GM19468 (cell line): ENCODE results near the gene SSMEM1.
"Not testable (repeated sequence)": the region's sequence is repeated elsewhere in the genome, so short reads cannot be mapped to it uniquely, and the experiment has no call there.

Experiments
- ATAC-seq: cut with Tn5 transposase; IDR thresholded peaks from one replicate; pipeline ENCODE4 v1.9.1; 2021; ENCODE audit warnings: mild to moderate bottlenecking, moderate library complexity, moderate number of reproducible peaks; ENCODE audit not compliant: unreplicated experiment; ENCODE audit errors: extremely low read depth

Gene SSMEM1, protein sequence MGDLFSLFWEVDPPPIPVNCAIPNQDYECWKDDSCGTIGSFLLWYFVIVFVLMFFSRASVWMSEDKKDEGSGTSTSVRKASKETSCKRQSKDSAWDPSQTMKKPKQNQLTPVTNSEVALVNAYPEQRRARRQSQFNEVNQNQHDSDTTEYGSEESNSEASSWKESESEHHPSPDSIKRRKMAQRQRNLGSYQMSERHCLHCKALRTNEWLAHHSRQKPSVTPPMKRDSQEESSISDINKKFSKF

DNA sequence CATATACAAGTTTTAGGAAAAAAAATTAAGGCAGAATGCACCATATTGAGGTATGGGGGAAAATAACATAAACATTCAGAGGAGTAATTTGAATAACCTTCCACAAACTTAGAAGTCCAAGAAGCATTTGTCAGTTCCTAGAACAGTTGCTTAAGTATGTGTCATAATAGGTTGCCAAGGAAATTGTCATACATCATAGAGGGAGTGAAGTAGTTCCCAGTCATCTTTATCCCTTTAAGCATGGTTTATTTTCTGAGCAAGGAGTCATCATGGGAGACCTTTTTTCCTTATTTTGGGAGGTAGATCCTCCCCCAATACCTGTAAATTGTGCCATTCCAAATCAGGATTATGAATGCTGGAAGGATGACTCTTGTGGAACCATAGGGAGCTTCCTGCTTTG, at the start of gene SSMEM1:
TSS of gene SSMEM1 (plus strand) at position 219 of the 400 bp plus-strand sequence. CDS start at position 270, 51 bp downstream.
- no peak for ATAC-seq

DNA sequence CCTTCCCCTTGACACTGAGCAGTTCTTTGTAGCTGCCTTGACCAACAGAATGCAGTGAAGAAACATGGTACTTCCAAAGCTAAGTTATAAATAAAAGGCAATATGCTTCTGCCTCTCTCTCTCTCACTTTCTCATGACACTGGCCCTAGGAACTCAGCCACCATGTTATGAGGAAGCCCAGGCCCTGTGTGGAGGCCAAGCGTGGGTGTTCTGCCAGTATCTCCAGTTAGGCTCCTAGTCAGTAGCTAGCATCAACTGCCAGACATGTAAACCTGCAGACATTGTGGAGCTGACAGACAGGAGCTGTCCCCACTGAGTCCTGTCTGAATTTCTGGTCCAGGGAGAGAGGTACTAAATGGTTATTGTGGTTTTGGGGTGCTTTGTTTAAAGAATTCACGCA, 47.6 kb upstream of the SSMEM1 start:
- no peak for ATAC-seq

DNA sequence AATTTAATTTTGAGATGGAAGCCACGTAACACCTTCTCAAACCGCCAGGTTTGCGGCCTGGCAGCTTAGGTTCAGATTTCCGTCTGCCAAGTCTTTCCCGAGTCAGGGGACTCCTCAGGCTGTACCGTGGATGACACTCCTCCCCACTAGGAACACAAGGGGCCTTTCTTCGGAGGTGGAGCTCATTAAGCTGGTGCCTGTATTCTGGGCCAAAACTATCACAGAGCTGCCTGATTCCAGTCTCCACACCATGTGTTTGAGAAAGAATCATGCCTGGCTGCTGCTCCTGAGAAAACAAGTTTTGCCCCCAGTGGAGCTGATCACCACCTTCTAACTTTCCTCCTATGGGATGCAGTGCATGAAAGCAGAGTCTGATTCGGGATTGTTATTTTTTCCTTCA, 47.2 kb upstream of the SSMEM1 start:
- no peak for ATAC-seq

DNA sequence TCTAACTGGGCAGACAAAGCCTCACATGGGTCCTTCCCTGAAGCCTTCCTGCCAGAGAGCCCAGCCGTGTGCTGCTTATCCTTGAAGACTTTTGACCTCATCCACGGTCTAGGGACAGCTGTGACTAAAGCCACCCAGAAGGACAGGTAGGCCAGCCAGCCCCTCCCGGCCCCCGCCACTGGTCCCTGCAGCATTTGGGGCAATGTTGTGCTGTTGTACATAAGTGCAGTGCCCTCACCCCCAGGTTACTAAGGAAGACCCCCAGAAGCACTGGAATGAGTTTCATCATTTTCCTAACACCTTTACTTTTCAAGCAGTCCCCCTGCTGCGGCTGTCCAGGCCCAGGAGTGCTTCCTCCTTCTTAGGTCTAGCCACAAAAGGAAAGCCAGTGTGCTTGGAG, 45.5 kb upstream of the SSMEM1 start:
- ATAC-seq = no peak

DNA sequence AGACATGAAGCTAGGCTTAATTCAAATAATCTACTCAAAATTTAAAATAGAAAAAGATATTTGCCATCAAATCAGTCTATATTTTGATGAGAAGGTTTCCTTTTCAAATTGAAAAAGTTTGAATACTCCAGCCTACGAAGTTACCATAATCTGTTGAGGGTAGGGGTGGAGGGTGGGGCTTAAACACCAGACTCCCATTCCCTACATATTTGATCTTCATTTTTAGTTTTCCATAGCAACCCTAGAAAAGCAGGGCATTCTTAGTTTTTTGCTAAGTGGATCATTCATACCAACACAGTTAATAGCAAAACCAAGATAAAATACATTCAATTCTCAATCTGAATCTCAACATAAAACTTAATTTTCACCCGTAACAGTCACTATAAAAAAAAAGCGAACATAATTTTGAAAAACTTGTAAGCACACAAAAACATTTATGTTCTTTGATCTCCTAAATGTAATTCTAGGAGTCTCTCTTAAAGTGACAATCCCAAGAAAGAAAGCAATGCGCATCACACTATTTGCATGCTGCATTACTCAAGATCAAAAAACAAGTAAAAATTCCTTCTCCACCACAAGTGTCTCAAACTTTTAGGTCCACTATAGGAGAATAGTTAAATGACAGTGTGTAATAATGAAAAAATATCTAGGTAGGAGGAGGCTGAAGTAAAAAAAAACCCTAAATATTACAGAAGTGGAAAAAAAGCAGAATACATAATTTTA, 33.3 kb upstream of the SSMEM1 start:
- no peak for ATAC-seq

DNA sequence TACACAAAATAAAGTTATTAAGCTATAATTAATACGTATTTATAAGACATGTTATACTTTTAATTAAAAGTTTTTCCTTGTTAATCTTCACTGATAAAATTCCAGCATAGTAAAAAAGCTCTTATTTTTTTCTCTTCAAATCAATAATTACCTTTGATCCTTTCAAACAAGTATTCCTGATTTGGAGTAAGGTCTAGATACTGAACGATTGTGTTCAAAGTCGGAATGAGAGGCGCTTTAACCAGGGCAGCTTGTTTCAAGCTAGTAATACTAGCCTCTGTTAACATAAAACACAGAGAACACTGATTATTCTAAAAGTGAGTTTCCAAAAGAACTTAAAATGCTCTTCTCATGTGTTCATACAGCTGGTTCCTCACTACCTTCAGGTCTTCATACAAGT, 29.4 kb upstream of the SSMEM1 start:
- ATAC-seq = no peak

DNA sequence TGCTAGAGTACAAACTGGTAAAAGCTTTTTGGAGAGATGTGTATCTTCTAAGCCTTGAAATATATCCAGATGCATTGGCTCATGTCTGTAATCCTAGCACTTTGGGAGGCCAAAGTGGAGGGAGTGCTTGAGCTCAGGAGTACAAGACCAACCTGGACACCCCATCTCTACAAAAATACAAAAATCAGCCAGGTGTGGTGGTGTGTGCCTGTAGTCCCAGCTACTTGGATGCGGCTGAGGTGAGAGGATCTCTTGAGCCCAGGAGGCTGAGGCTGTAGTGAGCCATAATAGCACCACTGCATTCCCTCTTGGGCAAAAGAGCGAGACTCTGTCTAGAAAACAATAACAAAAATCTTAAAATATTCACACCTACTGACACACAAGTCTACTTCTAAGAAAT, 28.0 kb upstream of the SSMEM1 start:
- ATAC-seq = no peak

DNA sequence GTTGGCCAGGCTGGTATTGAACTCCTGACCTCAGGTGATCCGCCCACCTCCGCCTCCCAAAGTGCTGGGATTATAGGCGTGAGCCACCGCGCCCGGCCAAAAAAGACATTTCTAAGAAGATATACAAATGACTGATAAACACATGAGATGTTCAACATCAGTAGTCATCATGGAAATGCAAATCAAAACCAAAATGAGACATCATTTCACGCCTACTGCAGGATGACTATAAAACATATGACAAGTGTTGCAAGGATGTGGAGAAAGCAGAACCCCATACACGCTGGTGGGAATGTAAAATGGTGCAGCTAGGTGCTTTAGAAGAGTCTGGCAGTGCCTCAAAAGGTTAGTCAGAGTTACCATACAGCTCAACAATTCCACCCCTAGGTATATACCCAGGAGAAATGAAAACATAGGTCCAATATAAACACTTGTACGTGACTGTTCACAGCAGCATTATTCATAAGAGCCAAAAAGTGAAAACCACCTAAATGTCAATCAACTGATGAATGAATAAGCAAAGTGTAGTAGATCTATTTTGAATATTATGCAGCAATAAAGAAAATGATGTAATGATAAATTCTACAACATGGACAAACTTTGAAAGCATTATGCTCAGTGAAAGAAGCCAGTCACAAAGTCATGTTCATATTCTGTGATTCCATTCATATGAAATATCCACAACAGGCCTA, 26.9 kb upstream of the SSMEM1 start:
- no peak for ATAC-seq

DNA sequence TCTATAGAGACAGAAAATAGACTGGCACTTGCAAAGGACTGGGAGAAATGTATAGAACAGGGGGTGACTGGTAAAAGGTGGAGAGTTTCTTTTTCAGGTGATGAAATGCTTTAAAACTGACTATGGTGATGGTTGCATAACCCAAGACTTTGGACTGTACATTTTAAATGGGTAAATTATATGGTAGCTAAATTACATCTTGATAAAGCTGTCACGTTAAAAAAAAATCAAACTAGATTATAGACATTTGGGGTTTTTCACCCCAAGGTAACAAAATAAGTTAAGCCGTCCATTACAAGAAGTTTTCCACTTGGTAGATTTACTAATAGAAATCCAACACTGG, 26.4 kb upstream of the SSMEM1 start:
- ATAC-seq = no peak

DNA sequence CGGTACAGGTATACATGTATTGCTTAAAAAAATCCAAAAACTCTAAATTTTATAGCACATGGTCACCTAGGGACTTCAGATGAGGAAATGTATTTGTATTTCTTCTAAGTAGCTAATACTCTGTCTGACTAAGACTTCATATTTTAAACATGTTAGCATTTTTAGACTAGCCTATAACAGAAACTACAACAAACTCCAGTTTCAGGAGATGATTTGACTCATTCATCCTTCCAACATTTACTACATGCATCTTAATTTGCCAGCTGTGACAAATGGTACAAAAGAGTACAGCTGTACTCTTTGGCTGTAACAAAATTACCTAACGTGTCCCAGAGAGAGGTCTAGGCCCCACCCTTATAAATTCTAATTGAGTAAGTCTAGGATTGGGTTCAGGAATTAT, 24.7 kb upstream of the SSMEM1 start:
- ATAC-seq = peak; percentile 67

DNA sequence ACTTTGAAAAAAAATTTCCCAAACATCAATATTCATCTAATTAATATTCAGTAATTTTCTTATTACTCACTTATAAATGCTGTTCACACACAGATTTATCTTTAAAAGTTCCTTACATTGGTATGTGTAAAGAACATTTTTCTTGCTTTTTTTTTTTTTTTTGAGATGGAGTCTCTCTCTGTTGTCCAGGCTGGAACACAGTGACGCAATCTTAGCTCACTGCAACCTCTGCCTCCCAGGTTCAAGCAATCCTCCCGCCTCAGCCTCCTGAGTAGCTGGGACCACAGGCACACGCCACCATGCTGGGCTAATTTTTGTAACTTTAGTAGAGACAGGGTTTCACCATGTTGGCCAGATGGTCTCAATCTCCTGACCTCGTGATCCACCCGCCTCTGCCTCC, 23.3 kb upstream of the SSMEM1 start:
- ATAC-seq = not testable (repeated sequence)

DNA sequence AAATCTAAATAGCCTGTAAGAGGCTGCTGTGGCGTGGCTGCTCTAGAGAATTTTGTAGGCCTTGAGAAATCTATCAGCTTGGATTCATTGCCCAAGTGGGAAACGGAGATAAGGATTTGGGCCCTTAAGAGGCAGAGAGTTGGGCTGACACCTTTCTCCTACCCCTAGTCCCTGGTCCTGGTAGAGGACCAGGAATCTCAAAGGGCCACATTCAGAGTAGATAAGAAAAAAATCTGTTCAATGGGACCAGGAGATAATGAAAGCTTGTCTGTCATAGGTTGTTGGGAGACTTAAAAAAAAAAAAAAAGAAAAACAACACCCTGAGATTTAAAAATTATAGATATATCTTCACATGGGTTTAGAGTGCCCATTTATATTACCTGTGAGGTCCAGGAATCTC, 20.3 kb upstream of the SSMEM1 start:
- ATAC-seq = no peak

DNA sequence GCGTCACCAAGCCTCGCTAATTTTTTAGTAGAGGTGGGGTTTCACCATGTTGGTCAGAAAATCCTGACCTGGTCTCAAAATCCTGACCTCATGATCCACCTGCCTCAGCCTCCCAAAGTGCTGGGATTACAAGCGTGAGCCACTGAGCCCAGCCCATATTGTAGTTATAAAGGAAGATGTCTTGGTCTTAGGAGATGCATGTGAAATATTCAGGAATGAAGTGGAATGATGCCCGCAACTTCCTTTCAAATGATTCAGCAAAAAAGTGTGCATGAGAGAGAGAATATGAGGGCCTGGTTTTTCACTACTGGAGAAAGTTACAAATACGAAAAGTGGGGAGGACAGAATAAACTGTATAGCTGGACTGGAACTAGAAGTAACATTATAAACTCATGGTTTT, 18.3 kb upstream of the SSMEM1 start:
- ATAC-seq = no peak

DNA sequence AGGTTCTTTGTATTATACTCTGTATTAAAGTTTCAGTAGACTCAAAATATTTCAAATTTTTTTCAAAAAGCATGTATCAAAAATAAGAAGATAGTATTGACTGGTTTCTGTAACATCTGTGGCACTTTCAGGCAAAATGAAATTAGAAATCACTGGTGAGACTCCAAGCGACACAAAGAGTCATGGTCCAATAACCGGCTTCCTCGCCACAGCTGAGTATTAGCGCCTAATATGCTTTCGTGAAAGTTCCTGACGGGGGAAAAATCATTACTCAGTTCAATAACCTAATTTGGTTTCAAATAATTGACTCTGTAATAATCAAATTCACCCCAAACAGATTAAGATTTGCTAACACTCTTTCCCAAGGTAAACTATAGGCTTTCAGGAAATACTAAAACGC, 15.9 kb upstream of the SSMEM1 start:
- no peak for ATAC-seq

DNA sequence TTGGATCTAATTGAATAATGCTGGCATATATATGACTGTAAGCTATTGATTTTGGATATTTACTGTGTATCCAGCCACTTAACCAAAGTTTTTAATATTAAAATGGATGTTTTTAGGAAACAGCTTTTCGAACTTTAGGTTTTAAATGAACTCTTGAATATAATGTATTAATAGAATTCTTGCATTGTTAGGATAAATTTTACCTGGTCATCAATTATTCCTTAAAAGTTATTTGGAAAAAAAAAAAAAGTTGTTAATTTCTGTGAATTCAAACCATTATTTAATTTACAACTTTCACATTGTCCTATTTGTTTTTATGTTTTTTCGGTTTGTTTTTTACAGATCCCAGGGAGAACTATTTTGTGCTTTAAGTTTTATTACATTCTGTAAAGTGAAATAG, 12.3 kb upstream of the SSMEM1 start:
- ATAC-seq = no peak

DNA sequence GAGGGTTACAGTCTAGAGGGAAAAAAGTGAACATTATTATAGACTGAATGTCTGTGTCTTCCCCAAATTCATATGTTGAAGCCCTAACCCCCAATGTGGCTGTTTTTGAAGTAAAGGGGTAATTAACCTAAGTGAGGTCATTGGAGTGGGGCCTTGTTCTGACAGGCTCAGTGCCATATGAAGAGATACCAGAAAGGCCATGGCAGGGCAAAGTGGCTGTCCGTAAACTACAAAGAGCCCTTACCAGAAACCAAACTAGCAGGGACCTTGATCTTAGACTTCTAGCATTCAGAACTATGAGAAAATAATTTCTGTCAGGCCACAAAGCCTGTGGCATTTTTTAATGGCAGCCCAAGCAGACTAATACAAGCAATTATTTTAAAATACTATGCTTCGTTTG, 11.2 kb upstream of the SSMEM1 start:
- no peak for ATAC-seq

DNA sequence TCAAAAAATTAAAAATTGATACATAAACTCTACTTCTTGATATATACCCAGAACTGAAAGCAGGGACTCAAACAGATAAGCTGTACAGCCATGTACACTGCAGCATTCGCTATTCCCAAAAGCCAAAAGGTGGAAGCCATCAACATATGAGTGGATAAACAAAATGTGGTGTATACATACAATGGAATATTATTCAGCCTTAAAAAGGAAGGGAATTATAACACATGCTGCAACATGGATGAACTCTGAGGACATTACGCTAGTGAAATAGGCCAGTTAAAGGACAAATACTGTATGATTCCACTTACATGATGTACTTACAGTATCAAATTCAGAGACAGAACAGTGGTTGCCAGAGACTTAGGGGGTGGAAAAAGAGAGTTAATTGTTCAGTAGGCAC, 10.6 kb upstream of the SSMEM1 start:
- ATAC-seq = no peak

DNA sequence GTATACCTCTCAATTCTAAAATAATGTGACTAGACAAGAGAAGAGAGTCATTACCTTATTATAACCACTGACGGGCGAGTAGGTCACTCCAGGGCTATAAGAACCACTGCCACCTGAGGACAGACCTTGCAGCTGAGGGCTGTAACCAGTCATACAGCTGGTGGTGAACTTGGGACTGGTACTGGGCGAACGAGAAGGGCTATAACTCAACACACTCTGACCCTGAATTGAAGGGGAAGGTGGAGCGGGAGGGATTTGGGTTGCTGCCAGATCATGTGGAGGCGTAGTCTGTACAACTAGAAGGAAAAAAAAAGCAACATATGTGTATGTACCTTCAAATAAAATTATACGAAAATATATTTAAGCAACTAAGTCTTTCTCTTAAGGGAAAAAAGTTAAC, 5.9 kb upstream of the SSMEM1 start:
- no peak for ATAC-seq

DNA sequence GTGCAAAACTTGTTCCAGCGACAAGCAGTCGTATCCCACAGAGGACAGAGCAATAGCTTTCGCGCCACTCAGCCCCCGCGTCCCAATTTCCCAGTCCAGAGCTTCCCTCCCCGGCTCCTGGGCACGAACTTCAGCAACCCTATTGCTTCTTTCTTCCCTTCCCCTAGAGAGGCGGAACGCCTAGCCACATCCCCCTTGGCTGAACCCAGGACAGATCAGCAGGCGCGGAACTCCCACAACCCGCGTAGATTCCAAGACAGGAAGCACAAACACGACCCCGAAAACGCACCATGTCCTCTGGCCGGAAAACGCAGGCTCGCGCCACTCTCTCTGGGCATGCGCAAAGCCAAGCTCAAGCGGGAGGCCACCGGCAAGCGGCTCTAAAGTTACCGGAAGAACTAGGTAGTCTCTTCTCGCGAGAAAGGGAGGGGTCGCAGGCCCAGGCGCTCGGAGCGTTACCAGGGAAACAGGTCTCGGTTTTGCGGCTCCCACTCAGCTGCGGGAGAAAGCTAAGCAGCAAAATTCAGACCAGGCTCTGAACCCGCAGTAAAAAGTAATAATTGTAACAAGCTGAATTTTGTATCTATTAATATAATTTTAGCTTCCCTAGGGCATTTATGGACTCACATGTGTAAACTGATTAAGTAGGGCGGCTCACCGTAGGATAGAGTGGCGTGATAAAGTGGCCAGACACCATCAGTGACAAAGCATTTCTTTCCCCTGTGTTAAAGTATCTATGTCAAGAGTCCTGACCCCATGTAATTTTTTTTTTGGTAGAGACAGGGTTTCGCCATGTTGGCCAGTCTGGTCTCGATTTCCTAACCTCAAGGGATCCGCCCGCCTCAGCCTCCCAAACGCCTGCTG, 2.3 kb upstream of the SSMEM1 start, which contains the start of gene TMEM209:
TSS of gene TMEM209 (minus strand) at position 323 of the 864 bp plus-strand sequence. CDS start at position 292, 31 bp downstream.
- ATAC-seq = peak; percentile 70

DNA sequence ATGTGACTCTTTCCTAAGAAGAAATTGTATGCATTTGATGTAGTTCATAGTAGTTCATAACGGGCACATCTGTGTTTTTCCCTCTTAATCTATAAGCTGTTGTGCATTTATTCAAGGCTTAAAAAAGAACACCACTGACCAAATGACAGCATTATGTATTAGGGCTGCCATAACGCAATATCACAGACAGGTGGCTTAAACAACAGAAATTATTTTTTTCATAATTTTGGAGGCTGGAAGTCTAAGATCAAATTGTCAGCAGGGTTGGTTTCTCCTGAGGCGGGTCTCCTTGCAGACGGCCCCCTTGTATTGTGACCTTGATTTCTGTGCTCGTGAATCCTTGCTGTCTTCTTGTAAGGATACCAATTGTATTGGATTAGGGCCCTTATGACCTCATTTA, 627 bp upstream of the SSMEM1 start:
- no peak for ATAC-seq

DNA sequence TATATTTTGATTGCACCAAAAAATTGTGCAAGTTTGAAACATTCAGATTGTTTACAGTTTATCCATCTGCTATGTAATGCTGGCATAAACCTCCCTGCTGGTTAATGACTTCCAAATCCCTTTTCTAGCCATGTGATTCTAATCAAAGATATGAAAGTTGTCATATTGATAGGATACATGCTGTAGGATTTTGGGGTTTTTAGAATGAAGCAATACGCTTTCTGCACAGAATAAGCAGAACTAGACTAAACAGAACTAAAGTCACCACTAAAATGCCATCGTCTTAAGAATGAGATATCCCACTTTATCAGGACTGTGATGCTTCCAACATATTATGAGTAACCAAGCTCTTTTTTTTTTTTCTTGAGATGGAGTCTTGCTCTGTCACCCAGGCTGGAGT, 856 bp downstream of the SSMEM1 start:
- no peak for ATAC-seq
